ENCODE data around the gene TBL1XR1.

Gene TBL1XR1

GRCh38 chr3:177150218-177150916 lies 46.9 kb downstream of the TBL1XR1 start:
- DNase-seq = no peak
- peaks cover 21% of the 10 kb centered on the region for H3K4me1 ChIP-seq

DNA sequence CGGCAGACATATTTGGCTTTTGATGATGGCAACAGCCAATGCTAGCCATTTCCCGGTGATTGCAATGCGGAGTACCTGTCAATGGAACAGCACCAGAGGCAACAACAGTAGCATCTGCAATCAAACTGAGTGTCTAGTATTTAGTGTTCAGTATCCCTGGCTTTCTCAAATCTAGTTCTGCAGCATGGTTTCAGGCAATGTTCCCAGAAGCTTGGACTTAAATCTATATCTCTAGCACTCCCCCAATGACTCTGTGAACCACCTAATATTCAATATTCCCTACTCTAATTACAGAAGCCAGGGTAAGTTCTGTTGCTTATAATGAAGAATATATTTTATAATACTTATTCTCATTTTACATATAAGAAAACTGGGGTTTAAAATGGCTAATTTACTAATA lies 48.2 kb downstream of the TBL1XR1 start:
- Histone ChIP-seq H3K36me3 (peaks cover 6% of the 10 kb centered on the region; the same call in 1 of the 2 replicates), H3K4me3 (ENCODE audit: low read depth, low read length) (no peak overlapping the region), H3K9me3 (no peaks in the 10 kb centered on the region), H3K4me1 (peaks cover 21% of the 10 kb centered on the region), H3K27me3 (no peaks in the 10 kb centered on the region)
- TF ChIP-seq, protein P1, sequence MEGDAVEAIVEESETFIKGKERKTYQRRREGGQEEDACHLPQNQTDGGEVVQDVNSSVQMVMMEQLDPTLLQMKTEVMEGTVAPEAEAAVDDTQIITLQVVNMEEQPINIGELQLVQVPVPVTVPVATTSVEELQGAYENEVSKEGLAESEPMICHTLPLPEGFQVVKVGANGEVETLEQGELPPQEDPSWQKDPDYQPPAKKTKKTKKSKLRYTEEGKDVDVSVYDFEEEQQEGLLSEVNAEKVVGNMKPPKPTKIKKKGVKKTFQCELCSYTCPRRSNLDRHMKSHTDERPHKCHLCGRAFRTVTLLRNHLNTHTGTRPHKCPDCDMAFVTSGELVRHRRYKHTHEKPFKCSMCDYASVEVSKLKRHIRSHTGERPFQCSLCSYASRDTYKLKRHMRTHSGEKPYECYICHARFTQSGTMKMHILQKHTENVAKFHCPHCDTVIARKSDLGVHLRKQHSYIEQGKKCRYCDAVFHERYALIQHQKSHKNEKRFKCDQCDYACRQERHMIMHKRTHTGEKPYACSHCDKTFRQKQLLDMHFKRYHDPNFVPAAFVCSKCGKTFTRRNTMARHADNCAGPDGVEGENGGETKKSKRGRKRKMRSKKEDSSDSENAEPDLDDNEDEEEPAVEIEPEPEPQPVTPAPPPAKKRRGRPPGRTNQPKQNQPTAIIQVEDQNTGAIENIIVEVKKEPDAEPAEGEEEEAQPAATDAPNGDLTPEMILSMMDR (IDR thresholded peaks at IDR 0.05; ENCODE audit: low read depth, low read length) = no peak
- DNase-seq = no peak

More at GRCh38 chr3:177150218-177150916, 46.9 kb downstream of the TBL1XR1 start:
- H3K4me3 ChIP-seq (ENCODE audit: low read depth, low read length) = no peak overlapping the region
- H3K9me3 ChIP-seq = no peaks in the 10 kb centered on the region
- no peaks in the 10 kb centered on the region for H3K27me3 ChIP-seq
- TF ChIP-seq, protein P1 (IDR thresholded peaks at IDR 0.05; ENCODE audit: low read depth, low read length) = no peak
- peaks cover 6% of the 10 kb centered on the region; the same call in 1 of the 2 replicates for H3K36me3 ChIP-seq

DNA sequence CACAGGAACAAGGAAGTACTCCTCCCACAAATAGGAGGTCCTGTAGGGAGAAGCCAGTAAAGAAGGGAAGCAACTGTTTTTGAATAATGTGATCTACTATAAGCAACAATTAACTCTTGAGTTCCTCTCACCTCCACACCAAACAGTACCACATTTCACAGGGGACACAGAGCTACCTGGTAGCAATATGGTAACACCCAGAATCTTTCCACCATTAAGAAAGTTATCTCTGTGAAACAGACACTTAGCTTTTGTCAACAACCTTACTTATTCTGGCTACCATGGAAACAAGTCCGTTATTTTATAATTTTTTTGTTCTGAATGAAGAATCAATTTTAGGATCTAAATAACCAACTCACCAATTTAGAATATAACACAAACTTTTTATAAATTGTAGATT lies 49.5 kb downstream of the TBL1XR1 start:
- DNase-seq = no peak
- Histone ChIP-seq H3K9me3 (no peaks in the 10 kb centered on the region), H3K27me3 (no peaks in the 10 kb centered on the region), H3K36me3 (peaks cover 6% of the 10 kb centered on the region; the same call in 1 of the 2 replicates), H3K4me3 (ENCODE audit: low read depth, low read length) (no peak overlapping the region), H3K4me1 (peaks cover 25% of the 10 kb centered on the region)
- TF ChIP-seq, protein P1 (IDR thresholded peaks at IDR 0.05; ENCODE audit: low read depth, low read length) = no peak

- no peaks in the 10 kb centered on the region for H3K9me3 ChIP-seq
- TF ChIP-seq, protein P1 (IDR thresholded peaks at IDR 0.05; ENCODE audit: low read depth, low read length) = no peak
- DNase-seq = no peak
- no peak overlapping the region for H3K4me3 ChIP-seq (ENCODE audit: low read depth, low read length)
- peaks cover 23% of the 10 kb centered on the region for H3K4me1 ChIP-seq
- H3K27me3 ChIP-seq = no peaks in the 10 kb centered on the region
- peaks cover 6% of the 10 kb centered on the region; the same call in 1 of the 2 replicates for H3K36me3 ChIP-seq
Measured at GRCh38 chr3:177146646-177147045, 50.6 kb downstream of the TBL1XR1 start.

GRCh38 chr3:177145954-177146353 lies 51.3 kb downstream of the TBL1XR1 start:
- H3K4me3 ChIP-seq (ENCODE audit: low read depth, low read length) = no peak overlapping the region
- TF ChIP-seq, protein P1 (IDR thresholded peaks at IDR 0.05; ENCODE audit: low read depth, low read length) = no peak
- H3K9me3 ChIP-seq = no peaks in the 10 kb centered on the region
- H3K27me3 ChIP-seq = no peaks in the 10 kb centered on the region
- peaks cover 17% of the 10 kb centered on the region for H3K4me1 ChIP-seq
- DNase-seq = no peak
- peaks cover 6% of the 10 kb centered on the region; the same call in 1 of the 2 replicates for H3K36me3 ChIP-seq

DNA sequence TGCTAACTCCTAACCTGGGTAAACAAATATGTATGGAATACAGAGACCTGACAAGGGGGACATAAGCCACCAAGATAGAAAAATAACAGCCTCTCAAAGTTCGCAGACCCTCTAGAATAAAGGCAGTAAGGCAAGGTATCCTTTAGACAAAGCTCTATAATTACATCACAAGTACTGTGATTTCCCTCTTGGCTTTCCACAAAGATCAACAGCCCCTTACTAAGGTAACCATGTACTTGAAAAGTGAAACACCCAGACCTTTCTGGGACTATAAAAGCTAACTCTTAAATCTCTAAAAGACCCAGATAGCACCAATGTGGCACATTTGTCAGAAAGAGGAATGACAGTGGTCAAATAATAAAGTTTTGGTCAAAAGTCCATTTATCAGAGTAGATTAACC lies 51.9 kb downstream of the TBL1XR1 start:
- DNase-seq = no peak
- no peaks in the 10 kb centered on the region for H3K9me3 ChIP-seq
- no peak overlapping the region for H3K4me3 ChIP-seq (ENCODE audit: low read depth, low read length)
- peaks cover 6% of the 10 kb centered on the region; the same call in 1 of the 2 replicates for H3K36me3 ChIP-seq
- TF ChIP-seq, protein P1 (IDR thresholded peaks at IDR 0.05; ENCODE audit: low read depth, low read length) = no peak
- H3K4me1 ChIP-seq = peaks cover 12% of the 10 kb centered on the region
- no peaks in the 10 kb centered on the region for H3K27me3 ChIP-seq

Data from BE2C (cell line).